Measurements from ENCODE around the gene NELL2.

Gene NELL2

DNA sequence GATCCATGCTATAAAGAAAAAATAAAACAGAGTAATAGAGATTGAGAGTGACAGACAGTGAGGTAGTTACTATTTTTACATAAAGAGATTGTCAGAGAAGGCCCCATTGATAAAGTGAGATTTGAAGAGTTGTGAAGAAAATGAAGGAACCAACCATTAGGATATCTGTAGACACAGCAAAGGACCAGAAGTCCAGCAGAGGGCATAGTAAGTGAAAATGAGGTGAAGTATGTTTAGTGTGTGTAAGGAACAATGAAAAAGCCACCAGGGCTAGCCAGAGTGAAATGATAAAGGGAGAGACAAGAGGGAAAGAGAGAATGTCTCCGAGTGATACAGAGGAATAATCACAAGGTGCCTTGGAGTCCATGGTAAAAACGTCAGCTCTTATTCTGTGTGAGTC, 411.0 kb downstream of the NELL2 start:
- no peak for DNase-seq (ENCODE audit: insufficient read length, low spot score)
- TF ChIP-seq POLR2A (IDR thresholded peaks at IDR 0.05; ENCODE audit: low read depth, low read length): no peak
- FAIRE-seq: no peak

- TF ChIP-seq POLR2A (IDR thresholded peaks at IDR 0.05; ENCODE audit: low read depth, low read length): no peak
- DNase-seq (ENCODE audit: insufficient read length, low spot score) (no peak), FAIRE-seq (no peak)
Measured at GRCh38 chr12:44464180-44464579, 411.9 kb downstream of the NELL2 start.

DNA sequence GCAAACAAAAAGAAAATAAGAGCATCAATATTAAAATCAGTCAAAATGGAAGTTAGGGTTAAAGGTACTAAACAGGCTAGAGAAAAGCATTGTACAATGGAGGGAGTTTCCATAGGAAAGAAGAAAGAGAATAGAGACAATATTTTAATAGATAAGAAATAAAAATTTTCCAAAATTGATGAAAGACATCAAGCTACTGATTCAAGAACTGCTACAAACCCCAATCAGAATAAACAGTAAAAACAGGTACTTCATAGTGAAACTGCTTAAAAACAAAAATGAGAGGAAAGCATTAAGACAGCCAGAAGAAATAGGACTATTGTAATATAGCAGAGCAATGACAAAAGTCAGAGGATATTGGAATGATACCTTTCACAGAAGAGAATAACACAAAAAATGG, 413.4 kb downstream of the NELL2 start:
- DNase-seq (ENCODE audit: insufficient read length, low spot score): no peak
- no peak for FAIRE-seq
- TF ChIP-seq POLR2A (IDR thresholded peaks at IDR 0.05; ENCODE audit: low read depth, low read length): no peak

DNA sequence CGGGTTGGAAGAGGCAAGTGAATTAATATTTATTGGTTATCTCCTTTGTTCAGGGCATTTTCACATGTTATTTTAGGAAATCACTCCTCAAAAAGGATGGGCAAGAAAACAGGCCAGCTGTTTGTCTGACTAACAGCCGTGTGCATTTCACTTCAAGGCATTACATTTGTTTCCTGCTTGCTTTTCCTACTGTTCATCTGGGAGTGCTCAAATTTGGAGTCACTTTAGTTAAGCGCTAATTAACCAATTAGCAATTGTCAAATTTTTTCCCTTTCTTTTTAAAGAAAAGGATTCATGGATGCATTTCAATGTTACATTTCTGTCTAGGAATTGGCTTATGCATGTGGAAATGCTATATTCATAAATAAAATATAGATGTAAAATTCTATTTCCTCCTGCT, 415.9 kb downstream of the NELL2 start:
- no peak for TF ChIP-seq POLR2A (IDR thresholded peaks at IDR 0.05; ENCODE audit: low read depth, low read length)
- FAIRE-seq: no peak

GRCh38 chr12:44459569-44459968, 416.5 kb downstream of the NELL2 start:
- FAIRE-seq: no peak
- DNase-seq (ENCODE audit: insufficient read length, low spot score): no peak
- TF ChIP-seq POLR2A (IDR thresholded peaks at IDR 0.05; ENCODE audit: low read depth, low read length): no peak

More for the DNA sequence above, 415.9 kb downstream of the NELL2 start:
- no peak for DNase-seq (ENCODE audit: insufficient read length, low spot score)
